ENCODE data around the gene OR2W1. TPM values are rescaled to one million over a fixed set of nuclear protein-coding genes. Genes with fewer than 3 reads are reported as not detected.

Gene OR2W1
- total and polyA plus RNA-seq, 8 donors, result not detected

DNA sequence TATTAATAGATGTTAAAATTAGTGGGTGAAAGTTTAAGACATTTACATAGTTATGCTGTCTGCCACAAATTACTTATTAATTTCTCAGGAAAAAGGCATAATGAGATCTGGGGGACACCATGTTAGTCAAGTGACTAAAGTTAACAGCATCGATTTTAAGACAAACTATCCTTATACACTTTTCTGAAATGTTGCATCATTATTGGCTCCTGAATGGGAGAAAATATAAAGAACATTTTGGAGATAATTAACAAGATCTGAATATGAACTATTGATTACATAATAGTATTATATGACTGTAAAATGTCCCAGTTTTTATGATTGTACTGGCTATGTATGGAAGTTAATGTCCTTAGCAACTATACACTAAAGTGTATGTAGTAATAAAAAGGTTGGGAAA, 34.2 kb upstream of the OR2W1 start:
- Histone ChIP-seq H3K4me1 (no peaks in the 10 kb centered on the region), H3K4me3 (no peak overlapping the region), H3K36me3 (no peaks in the 10 kb centered on the region), H3K9me3 (no peaks in the 10 kb centered on the region), H3K27me3 (peaks cover 0 to 5% of the 10 kb centered on the region in 2 donors), H3K27ac (no peak overlapping the region)
- ATAC-seq (no peak), DNase-seq (no peak)
- intact Hi-C loops (cut with DNase I), result no loop called here
- TF ChIP-seq, protein P1, sequence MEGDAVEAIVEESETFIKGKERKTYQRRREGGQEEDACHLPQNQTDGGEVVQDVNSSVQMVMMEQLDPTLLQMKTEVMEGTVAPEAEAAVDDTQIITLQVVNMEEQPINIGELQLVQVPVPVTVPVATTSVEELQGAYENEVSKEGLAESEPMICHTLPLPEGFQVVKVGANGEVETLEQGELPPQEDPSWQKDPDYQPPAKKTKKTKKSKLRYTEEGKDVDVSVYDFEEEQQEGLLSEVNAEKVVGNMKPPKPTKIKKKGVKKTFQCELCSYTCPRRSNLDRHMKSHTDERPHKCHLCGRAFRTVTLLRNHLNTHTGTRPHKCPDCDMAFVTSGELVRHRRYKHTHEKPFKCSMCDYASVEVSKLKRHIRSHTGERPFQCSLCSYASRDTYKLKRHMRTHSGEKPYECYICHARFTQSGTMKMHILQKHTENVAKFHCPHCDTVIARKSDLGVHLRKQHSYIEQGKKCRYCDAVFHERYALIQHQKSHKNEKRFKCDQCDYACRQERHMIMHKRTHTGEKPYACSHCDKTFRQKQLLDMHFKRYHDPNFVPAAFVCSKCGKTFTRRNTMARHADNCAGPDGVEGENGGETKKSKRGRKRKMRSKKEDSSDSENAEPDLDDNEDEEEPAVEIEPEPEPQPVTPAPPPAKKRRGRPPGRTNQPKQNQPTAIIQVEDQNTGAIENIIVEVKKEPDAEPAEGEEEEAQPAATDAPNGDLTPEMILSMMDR (IDR thresholded peaks at IDR 0.05), result no peak

DNA sequence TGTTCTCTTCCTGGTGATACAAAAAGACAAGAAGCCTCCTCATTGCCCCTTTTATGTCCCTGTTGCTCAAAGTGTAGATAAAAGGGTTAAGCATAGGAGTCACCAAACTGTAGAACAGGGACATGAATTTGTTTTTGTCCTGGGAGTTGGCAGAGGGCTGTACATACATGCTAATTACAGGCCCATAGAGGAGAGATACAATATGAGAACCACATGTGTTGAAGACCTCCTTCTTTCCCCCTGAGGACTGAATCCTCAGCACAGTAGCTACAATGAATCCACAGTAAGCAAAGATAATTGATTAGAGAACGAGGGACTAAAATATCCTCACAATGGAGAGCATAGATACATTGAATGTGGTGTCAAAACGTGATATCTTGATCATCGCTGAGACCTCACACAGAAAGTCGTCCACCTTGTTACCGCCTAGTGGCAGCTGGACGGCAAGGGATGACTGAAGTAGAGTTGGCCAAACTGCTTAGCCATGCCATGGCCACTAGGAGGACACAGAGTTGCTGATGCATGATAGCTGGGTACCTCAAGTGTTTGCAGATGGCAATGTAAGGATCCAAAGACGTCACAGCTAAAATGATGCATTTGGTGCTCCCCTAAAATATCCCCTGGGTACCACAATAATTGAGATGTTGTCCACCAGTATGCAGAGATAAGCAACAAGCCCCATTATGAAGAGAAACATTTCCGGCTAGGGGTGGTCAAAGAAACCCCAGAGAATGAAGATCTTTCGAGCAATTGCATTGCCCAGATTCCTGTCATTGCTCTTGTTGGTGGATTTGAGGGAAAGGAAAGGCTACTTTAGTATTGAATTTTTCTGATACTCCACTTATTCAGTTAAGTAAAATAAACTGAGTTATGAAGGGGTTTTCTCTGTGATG, 27.1 kb upstream of the OR2W1 start:
- H3K27me3 ChIP-seq, result peaks cover 0 to 6% of the 10 kb centered on the region in 2 donors
- no peak overlapping the region for H3K4me3 ChIP-seq
- H3K9me3 ChIP-seq, result peaks cover 0 to 2% of the 10 kb centered on the region in 2 donors
- H3K27ac ChIP-seq, result no peak overlapping the region
- intact Hi-C loops (cut with DNase I), result no loop called here
- no peaks in the 10 kb centered on the region for H3K36me3 ChIP-seq
- TF ChIP-seq, protein P1 (IDR thresholded peaks at IDR 0.05), result peak; percentile 19 to 53
- ATAC-seq (peak; percentile 78), DNase-seq (peak in 2 of 4 donors; percentile 1 to 13)
- H3K4me1 ChIP-seq, result no peaks in the 10 kb centered on the region

DNA sequence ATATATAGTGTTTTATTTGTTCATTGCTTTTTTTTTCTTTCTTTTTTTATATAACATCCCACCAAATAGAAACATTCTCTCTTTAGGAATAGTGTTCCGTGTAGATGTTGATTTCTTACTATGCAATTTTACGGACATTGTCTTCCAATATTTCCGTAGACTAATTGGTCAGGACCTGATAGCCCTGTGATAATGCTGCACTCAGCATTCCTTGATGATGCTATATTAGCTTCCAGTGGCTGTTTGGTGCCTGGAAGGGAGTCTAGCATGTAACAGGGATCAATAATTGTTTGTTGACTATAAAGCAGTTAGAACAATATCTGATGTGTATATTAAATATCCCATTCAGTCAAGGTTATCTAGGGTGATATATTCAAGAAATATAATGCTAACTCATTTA, 6.7 kb upstream of the OR2W1 start:
- Histone ChIP-seq H3K4me1 (no peaks in the 10 kb centered on the region), H3K36me3 (no peaks in the 10 kb centered on the region), H3K9me3 (no peaks in the 10 kb centered on the region), H3K27me3 (no peaks in the 10 kb centered on the region), H3K27ac (no peak overlapping the region), H3K4me3 (no peak overlapping the region)
- ATAC-seq (no peak), DNase-seq (no peak)
- TF ChIP-seq, protein P1 (IDR thresholded peaks at IDR 0.05), result no peak
- intact Hi-C loops (cut with DNase I), result no loop called here

DNA sequence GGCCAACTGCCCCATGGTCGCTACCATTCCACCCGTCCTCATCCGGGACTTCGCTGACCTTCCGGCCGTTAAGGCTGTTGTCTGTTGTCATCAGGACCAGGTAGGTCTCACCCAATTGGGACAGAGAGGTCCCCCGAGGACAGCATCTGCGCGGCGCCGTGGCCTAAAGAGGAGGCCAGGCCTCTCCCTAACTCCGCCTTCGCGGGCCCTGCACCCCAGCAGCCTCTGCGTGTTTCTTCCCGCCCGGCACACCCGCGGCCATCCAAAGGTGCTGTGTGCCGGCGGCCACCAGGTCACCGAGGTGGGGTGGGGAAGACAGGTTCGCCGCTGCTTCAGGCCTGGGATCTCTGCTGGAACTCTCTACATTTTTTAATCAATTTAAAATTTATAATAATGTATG, 9.0 kb downstream of the OR2W1 start:
- TF ChIP-seq, protein P1 (IDR thresholded peaks at IDR 0.05), result no peak
- H3K4me1 ChIP-seq, result no peaks in the 10 kb centered on the region
- H3K36me3 ChIP-seq, result no peaks in the 10 kb centered on the region
- no peak overlapping the region for H3K4me3 ChIP-seq
- intact Hi-C loops (cut with DNase I), result no loop called here
- ATAC-seq (no peak), DNase-seq (peak in 1 of 4 donors; percentile 68)
- H3K9me3 ChIP-seq, result no peaks in the 10 kb centered on the region
- peaks cover 0 to 7% of the 10 kb centered on the region in 2 donors for H3K27me3 ChIP-seq
- H3K27ac ChIP-seq, result no peak overlapping the region

DNA sequence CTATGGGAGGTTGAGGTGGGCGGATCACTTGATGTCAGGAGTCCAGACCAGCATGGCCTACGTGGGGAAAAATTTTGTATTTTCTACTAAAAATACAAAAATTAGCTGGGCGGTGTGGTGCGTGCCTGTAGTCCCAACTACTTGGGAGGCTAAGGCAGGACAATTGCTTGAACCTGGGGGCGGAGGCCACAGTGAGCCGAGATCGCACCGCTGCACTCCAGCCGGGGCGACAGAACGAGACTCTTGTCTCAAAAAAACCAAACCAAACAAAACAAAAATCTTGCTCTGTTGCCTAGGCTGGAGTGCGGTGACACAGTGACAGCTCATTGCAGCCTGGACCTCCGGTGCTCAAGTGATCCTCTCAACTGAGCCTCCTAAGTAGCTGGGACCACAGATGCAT, 16.2 kb downstream of the OR2W1 start:
- Histone ChIP-seq H3K36me3 (no peaks in the 10 kb centered on the region), H3K4me1 (no peaks in the 10 kb centered on the region), H3K9me3 (no peaks in the 10 kb centered on the region), H3K4me3 (no peak overlapping the region), H3K27ac (no peak overlapping the region), H3K27me3 (peaks cover 7 to 53% of the 10 kb centered on the region in 2 donors)
- TF ChIP-seq, protein P1 (IDR thresholded peaks at IDR 0.05), result no peak
- no peak for ATAC-seq
- intact Hi-C loops (cut with DNase I), result no loop called here
- DNase-seq, result no peak

Measured in left lung (tissue), 10 donors.